Naive thymus-derived CD8-positive, alpha-beta T cell (primary cell): ENCODE data around the gene TRIM50. TPM values are rescaled to one million over a fixed set of nuclear protein-coding genes. Genes with fewer than 3 reads are reported as not detected.
"Not testable (repeated sequence)": the region's sequence is repeated elsewhere in the genome, so short reads cannot be mapped to it uniquely, and the experiment has no call there.

ENCODE experiments used
- ATAC-seq, 2 donors: fragments of 150-1000 bp; cut with Tn5 transposase in 1 of 2; sonication (Bioruptor Pico), chemical (Tn5 transposase) in 1 of 2; 1 replicate in 1 of 2; 2 replicates in 1 of 2; pipeline ENCODE4 v1.10.0; 2021; ENCODE audit warnings: mild to moderate bottlenecking in 2 of 2, moderate library complexity in 2 of 2
- POLR2A ChIA-PET: fragments of 350-600 bp; sonication (Branson Sonifier 250); formaldehyde crosslinking; loops from one replicate; lab custom pipeline; 2021; ENCODE audit warnings: antibody characterized with exemption; lab: Charles Lee
- DNase-seq, 10 donors: peaks; one replicate each; pipeline versions ENCODE4 v3.0.0 to v3.0.0-alpha.2; 2020 to 2022
- H3K27ac Mint-ChIP-seq, 10 donors: one replicate each; pipeline ENCODE4 v1.8.0; 2020 to 2022; ENCODE audit warnings: mild to moderate bottlenecking in 10 of 10, mixed read lengths in 10 of 10, moderate library complexity in 4 of 10, inconsistent platforms in 1 of 10
- H3K27me3 Mint-ChIP-seq, 5 donors: one replicate each; pipeline ENCODE4 v1.8.0; 2021 to 2022; ENCODE audit warnings: mixed read lengths in 5 of 5
- H3K36me3 Mint-ChIP-seq, 3 donors: one replicate each; pipeline ENCODE4 v1.8.0; 2020 to 2022; ENCODE audit warnings: mixed read lengths in 3 of 3, mild to moderate bottlenecking in 2 of 3, inconsistent platforms in 1 of 3
- H3K4me1 Mint-ChIP-seq, 4 donors: one replicate each; pipeline ENCODE4 v1.8.0; 2021 to 2022; ENCODE audit warnings: mixed read lengths in 4 of 4
- H3K4me3 Mint-ChIP-seq, 10 donors: one replicate each; pipeline ENCODE4 v1.8.0; 2020 to 2022; ENCODE audit warnings: mild to moderate bottlenecking in 10 of 10, mixed read lengths in 10 of 10, moderate library complexity in 6 of 10, inconsistent platforms in 1 of 10
- H3K9me3 Mint-ChIP-seq, 9 donors: one replicate each; pipeline ENCODE4 v1.8.0; 2020 to 2022; ENCODE audit warnings: mixed read lengths in 9 of 9, mild to moderate bottlenecking in 3 of 9, inconsistent platforms in 1 of 9, moderate library complexity in 1 of 9
- polyA plus RNA-seq, 3 donors: library from polyadenylated mRNA; unstranded; fragments of 300-500 nt; fragmentation: Illumina TruSeq; gene quantifications; one replicate each; pipeline ENCODE4 v1.2.3, GENCODE V29; 2021
- total RNA-seq, 8 experiments: library from RNA in 2 of 8; stranded (reverse) in 2 of 8; gene quantifications; one replicate each; pipeline ENCODE4 v1.2.3 and lab custom pipeline; 2021 to 2026

Gene TRIM50
- total and polyA plus RNA-seq, 5 experiments from 2014 or later: 0.25 TPM; not detected in 4

GRCh38 chr7:73345538-73345937 lies 17.7 kb upstream of the TRIM50 start:
- Mint-ChIP-seq H3K4me3 (no peak overlapping the region), H3K27me3 (peaks cover 0 to 8% (median 3%) of the 10 kb centered on the region in 5 donors), H3K36me3 (no peaks in the 10 kb centered on the region), H3K4me1 (no peaks in the 10 kb centered on the region), H3K27ac (no peak overlapping the region), H3K9me3 (no peaks in the 10 kb centered on the region)
- ATAC-seq (no peak), DNase-seq (no peak)
- POLR2A ChIA-PET: no interaction called here

GRCh38 chr7:73343671-73344380 lies 15.9 kb upstream of the TRIM50 start:
- Mint-ChIP-seq H3K27ac (no peak overlapping the region), H3K27me3 (peaks cover 0 to 8% (median 3%) of the 10 kb centered on the region in 5 donors), H3K4me3 (no peak overlapping the region), H3K9me3 (no peaks in the 10 kb centered on the region), H3K36me3 (no peaks in the 10 kb centered on the region), H3K4me1 (no peaks in the 10 kb centered on the region)
- POLR2A ChIA-PET: no interaction called here
- DNase-seq: no peak
- no peak for ATAC-seq

GRCh38 chr7:73342645-73343044 lies 14.8 kb upstream of the TRIM50 start:
- H3K36me3 Mint-ChIP-seq: no peaks in the 10 kb centered on the region
- DNase-seq (no peak), ATAC-seq (no peak)
- H3K27me3 Mint-ChIP-seq: peaks cover 0 to 8% (median 3%) of the 10 kb centered on the region in 5 donors
- no peak overlapping the region for H3K4me3 Mint-ChIP-seq
- H3K4me1 Mint-ChIP-seq: no peaks in the 10 kb centered on the region
- no peaks in the 10 kb centered on the region for H3K9me3 Mint-ChIP-seq
- POLR2A ChIA-PET: no interaction called here
- no peak overlapping the region for H3K27ac Mint-ChIP-seq

- no peaks in the 10 kb centered on the region for H3K9me3 Mint-ChIP-seq
Observed at GRCh38 chr7:73341877-73342276, 14.0 kb upstream of the TRIM50 start.

GRCh38 chr7:73340514-73340913 lies 12.6 kb upstream of the TRIM50 start:
- POLR2A ChIA-PET: no interaction called here

More at GRCh38 chr7:73341877-73342276, 14.0 kb upstream of the TRIM50 start:
- DNase-seq: no peak
- POLR2A ChIA-PET: no interaction called here
- ATAC-seq: no peak
- Mint-ChIP-seq H3K4me3 (no peak overlapping the region), H3K27me3 (peaks cover 0 to 8% (median 3%) of the 10 kb centered on the region in 5 donors), H3K27ac (no peak overlapping the region), H3K4me1 (no peaks in the 10 kb centered on the region), H3K36me3 (no peaks in the 10 kb centered on the region)

GRCh38 chr7:73338321-73338720 lies 10.4 kb upstream of the TRIM50 start:
- H3K4me1 Mint-ChIP-seq: no peaks in the 10 kb centered on the region
- no peaks in the 10 kb centered on the region for H3K36me3 Mint-ChIP-seq
- DNase-seq (no peak), ATAC-seq (no peak)
- POLR2A ChIA-PET: no interaction called here
- peaks cover 0 to 7% (median 2%) of the 10 kb centered on the region in 5 donors for H3K27me3 Mint-ChIP-seq
- no peak overlapping the region for H3K27ac Mint-ChIP-seq
- no peaks in the 10 kb centered on the region for H3K9me3 Mint-ChIP-seq
- H3K4me3 Mint-ChIP-seq: no peak overlapping the region

More at GRCh38 chr7:73340514-73340913, 12.6 kb upstream of the TRIM50 start:
- Mint-ChIP-seq H3K4me3 (no peak overlapping the region), H3K27ac (no peak overlapping the region), H3K9me3 (no peaks in the 10 kb centered on the region), H3K36me3 (no peaks in the 10 kb centered on the region), H3K27me3 (peaks cover 0 to 8% (median 3%) of the 10 kb centered on the region in 5 donors), H3K4me1 (no peaks in the 10 kb centered on the region)
- no peak for ATAC-seq
- no peak for DNase-seq

- Mint-ChIP-seq H3K36me3 (no peaks in the 10 kb centered on the region), H3K27ac (peak overlapping the region in 1 of 10 donors; percentile 18), H3K9me3 (no peaks in the 10 kb centered on the region), H3K4me3 (no peak overlapping the region), H3K27me3 (peaks cover 0 to 4% (median 0%) of the 10 kb centered on the region in 5 donors), H3K4me1 (peaks cover 0 to 2% (median 0%) of the 10 kb centered on the region in 4 donors)
- DNase-seq: no peak
- no peak for ATAC-seq
- POLR2A ChIA-PET: no interaction called here
Observed at GRCh38 chr7:73332447-73332846, 4.6 kb upstream of the TRIM50 start.

- Mint-ChIP-seq H3K4me1 (peaks cover 0 to 2% (median 0%) of the 10 kb centered on the region in 4 donors), H3K9me3 (no peaks in the 10 kb centered on the region), H3K27ac (no peak overlapping the region), H3K27me3 (peaks cover 0 to 4% (median 0%) of the 10 kb centered on the region in 5 donors), H3K36me3 (no peaks in the 10 kb centered on the region), H3K4me3 (no peak overlapping the region)
- ATAC-seq (no peak), DNase-seq (no peak)
- POLR2A ChIA-PET: no interaction called here
Observed at GRCh38 chr7:73330772-73331171, 2.9 kb upstream of the TRIM50 start.

GRCh38 chr7:73329861-73330581 lies 2.1 kb upstream of the TRIM50 start:
- no peak for DNase-seq
- H3K4me1 Mint-ChIP-seq: peaks cover 0 to 2% (median 0%) of the 10 kb centered on the region in 4 donors
- POLR2A ChIA-PET: no interaction called here

GRCh38 chr7:73328696-73329095 lies 814 bp upstream of the TRIM50 start:
- POLR2A ChIA-PET: no interaction called here
- Mint-ChIP-seq H3K27ac (no peak overlapping the region), H3K36me3 (no peaks in the 10 kb centered on the region), H3K9me3 (no peaks in the 10 kb centered on the region), H3K27me3 (peaks cover 0 to 4% (median 0%) of the 10 kb centered on the region in 5 donors), H3K4me1 (peaks cover 4 to 11% (median 8%) of the 10 kb centered on the region in 4 donors), H3K4me3 (no peak overlapping the region)
- DNase-seq: no peak
- no peak for ATAC-seq

More at GRCh38 chr7:73329861-73330581, 2.1 kb upstream of the TRIM50 start:
- Mint-ChIP-seq H3K9me3 (no peaks in the 10 kb centered on the region), H3K36me3 (no peaks in the 10 kb centered on the region), H3K27me3 (peaks cover 0 to 4% (median 0%) of the 10 kb centered on the region in 5 donors), H3K4me3 (no peak overlapping the region), H3K27ac (peak overlapping the region in 3 of 10 donors; percentile 12 to 74 (median 67))
- ATAC-seq: no peak

- H3K27me3 Mint-ChIP-seq, H3K36me3 Mint-ChIP-seq, H3K4me3 Mint-ChIP-seq, DNase-seq, H3K9me3 Mint-ChIP-seq, POLR2A ChIA-PET, ATAC-seq, H3K27ac Mint-ChIP-seq: not testable (repeated sequence)
- peaks cover 4 to 15% (median 14%) of the 10 kb centered on the region in 4 donors for H3K4me1 Mint-ChIP-seq
Observed at GRCh38 chr7:73327449-73327848, 433 bp downstream of the TRIM50 start.

GRCh38 chr7:73325424-73325823 lies 2.5 kb downstream of the TRIM50 start:
- ATAC-seq, POLR2A ChIA-PET, H3K36me3 Mint-ChIP-seq, H3K9me3 Mint-ChIP-seq, H3K27me3 Mint-ChIP-seq, DNase-seq, H3K4me3 Mint-ChIP-seq: not testable (repeated sequence)
- Mint-ChIP-seq H3K4me1 (peaks cover 6 to 15% (median 14%) of the 10 kb centered on the region in 4 donors), H3K27ac (peak overlapping the region in 2 of 10 donors; percentile 55 to 56)
